ENCODE results near the gene ADCY5.

ADCY5 gene

DNA sequence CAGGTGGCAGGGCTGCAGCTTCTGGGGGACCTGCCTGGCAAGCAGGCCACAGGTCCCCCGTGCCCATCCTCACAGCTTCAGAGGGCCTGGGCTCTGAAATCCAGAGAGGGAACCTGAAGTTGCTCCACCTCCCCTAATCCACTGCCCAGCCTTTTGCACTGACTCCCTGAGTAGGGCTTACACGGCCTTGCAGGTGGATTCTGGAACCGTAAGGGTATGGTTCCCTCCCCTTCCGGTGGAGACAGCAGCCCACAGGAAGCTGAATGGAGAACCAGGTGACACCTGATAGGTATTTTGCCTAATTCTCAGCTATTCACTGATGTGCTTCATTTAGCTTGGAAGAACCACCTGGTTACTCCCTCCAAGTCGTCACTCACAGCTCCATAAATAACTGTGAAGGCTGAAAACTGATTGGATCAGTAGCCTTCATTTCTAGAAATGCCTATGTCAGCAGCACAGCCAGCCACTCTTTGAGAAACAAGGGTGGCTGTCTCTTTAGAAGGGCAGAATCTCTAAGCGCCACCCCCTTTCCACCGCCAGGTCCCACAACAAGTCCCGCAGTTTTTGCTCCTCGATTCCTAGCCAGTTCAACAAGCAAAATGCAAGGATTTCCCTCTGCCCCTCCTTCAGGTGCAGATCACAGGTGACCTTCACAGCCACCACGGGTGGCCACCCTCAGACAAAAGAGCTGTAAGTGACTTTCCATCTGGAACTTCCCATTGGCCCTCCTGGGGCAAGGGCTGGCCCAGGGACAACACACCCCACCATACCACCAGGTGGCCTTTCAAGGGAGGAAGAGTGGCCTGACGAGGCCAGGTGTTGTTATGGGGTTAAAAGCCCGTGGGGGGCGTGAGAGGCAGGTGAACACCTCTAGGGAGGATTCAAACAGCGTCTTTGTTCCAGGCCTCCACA, 134.3 kb downstream of the ADCY5 start:
- Histone ChIP-seq H3K27ac (ENCODE audit: low read depth, low read length) (no peak overlapping the region), H3K4me1 (ENCODE audit: control insufficient read depth in 5 of 5, insufficient read depth in 5 of 5, low read length in 5 of 5) (no peaks in the 10 kb centered on the region), H3K4me3 (ENCODE audit: low read depth in 1 of 5, low read length in 5 of 5) (no peak overlapping the region), H3K9ac (ENCODE audit: low read length in 5 of 5) (no peak overlapping the region), H3K27me3 (ENCODE audit: control insufficient read depth in 5 of 5, insufficient read depth in 4 of 5, low read length in 5 of 5) (peaks cover 0 to 3% (median 0%) of the 10 kb centered on the region in 5 donors), H3K9me3 (ENCODE audit: control insufficient read depth in 5 of 5, low read length in 5 of 5) (no peaks in the 10 kb centered on the region), H3K36me3 (ENCODE audit: control insufficient read depth in 5 of 5, insufficient read depth in 5 of 5, low read length in 5 of 5) (peaks cover 10 to 72% (median 51%) of the 10 kb centered on the region in 5 donors)

DNA sequence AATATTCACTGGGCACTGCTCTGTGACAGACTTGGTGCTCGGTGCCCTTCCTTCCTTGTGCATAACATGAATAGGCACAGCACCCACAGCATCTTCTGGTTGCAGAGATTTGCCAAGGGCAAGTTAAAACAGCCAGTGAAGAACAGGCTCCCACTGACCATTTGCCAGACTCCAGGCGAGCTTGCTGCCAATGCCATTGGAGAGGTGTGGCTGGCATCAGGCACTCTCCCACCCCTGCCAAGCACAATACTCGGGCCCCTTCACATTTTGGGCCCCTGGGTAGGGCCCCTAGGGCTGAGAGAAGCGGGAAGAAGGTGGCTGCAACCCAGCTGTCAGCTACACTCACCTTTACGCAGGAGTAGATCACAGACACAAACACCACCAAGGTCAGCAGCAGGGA, 135.0 kb downstream of the ADCY5 start:
- Histone ChIP-seq H3K27ac (ENCODE audit: low read depth, low read length) (no peak overlapping the region), H3K9ac (ENCODE audit: low read length in 5 of 5) (no peak overlapping the region), H3K4me3 (ENCODE audit: low read depth in 1 of 5, low read length in 5 of 5) (no peak overlapping the region), H3K27me3 (ENCODE audit: control insufficient read depth in 5 of 5, insufficient read depth in 4 of 5, low read length in 5 of 5) (peaks cover 0 to 3% (median 0%) of the 10 kb centered on the region in 5 donors), H3K9me3 (ENCODE audit: control insufficient read depth in 5 of 5, low read length in 5 of 5) (no peaks in the 10 kb centered on the region), H3K36me3 (ENCODE audit: control insufficient read depth in 5 of 5, insufficient read depth in 5 of 5, low read length in 5 of 5) (peaks cover 13 to 73% (median 46%) of the 10 kb centered on the region in 5 donors), H3K4me1 (ENCODE audit: control insufficient read depth in 5 of 5, insufficient read depth in 5 of 5, low read length in 5 of 5) (no peaks in the 10 kb centered on the region)

DNA sequence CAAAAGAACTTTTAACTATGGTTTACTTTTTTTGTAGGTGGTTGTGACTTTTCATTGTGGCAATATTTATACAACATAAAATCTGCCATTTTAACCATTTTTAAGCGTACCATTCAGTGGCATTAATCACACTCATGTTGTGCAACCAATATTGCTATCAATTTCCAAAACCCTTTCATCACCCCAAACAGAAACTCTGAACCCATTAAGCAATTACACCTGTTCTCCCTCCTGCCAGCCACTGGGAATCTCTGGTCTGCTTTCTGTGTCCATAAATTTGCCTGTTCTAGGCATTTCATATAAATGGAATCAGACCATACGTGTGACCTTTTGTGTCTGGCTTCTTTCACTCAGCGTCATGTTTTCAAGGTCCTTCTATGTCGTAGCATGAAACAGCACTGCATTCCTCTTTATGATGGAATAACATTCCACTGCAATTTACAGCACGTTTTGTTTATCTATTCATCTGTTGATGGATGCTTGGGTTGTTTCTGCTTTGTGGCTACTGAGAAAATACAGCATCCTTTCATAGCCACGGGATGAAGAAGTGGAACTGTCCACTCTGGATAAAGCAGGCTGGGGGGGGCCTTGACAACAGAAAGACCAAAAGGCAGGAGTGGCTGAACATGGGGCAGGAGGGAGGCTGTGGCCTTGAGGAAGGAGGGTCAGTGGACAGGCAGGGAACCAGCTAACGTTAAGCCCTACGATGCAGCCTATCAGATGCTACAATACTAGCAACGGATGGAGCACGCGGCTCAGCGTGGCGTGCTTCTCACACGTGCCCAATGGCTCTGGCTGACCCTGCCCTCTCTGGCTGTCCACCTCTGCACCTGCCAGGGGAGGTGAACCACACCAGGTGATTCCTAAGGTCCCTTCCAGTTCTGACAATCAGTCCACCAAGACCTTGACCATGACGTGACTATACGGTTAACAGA, 136.3 kb downstream of the ADCY5 start:
- Histone ChIP-seq H3K36me3 (ENCODE audit: control insufficient read depth in 5 of 5, insufficient read depth in 5 of 5, low read length in 5 of 5) (peaks cover 10 to 60% (median 33%) of the 10 kb centered on the region in 5 donors), H3K27me3 (ENCODE audit: control insufficient read depth in 5 of 5, insufficient read depth in 4 of 5, low read length in 5 of 5) (peaks cover 0 to 3% (median 0%) of the 10 kb centered on the region in 5 donors), H3K9ac (ENCODE audit: low read length in 5 of 5) (no peak overlapping the region), H3K9me3 (ENCODE audit: control insufficient read depth in 5 of 5, low read length in 5 of 5) (no peaks in the 10 kb centered on the region), H3K4me3 (ENCODE audit: low read depth in 1 of 5, low read length in 5 of 5) (no peak overlapping the region), H3K27ac (ENCODE audit: low read depth, low read length) (no peak overlapping the region), H3K4me1 (ENCODE audit: control insufficient read depth in 5 of 5, insufficient read depth in 5 of 5, low read length in 5 of 5) (no peaks in the 10 kb centered on the region)

DNA sequence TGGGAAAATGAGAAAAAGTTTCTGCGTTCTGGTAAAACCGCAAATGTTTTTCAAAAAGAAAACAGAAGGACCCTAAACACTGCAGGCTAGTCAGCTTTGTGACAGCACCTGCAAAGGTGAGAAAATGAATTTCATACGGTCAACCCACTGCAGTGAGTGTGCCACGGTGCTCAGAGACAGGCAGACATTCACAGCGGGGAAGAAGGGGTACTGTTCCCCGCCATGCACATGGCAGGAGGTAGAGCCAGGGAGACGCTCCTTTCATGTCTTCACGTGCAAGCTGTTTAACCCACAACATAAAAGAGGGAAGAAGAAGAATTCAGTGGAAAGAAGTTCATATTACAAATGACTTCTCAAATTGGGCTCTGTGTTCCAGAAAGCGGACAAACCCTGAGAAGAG, 137.7 kb downstream of the ADCY5 start:
- Histone ChIP-seq H3K27me3 (ENCODE audit: control insufficient read depth in 5 of 5, insufficient read depth in 4 of 5, low read length in 5 of 5) (peaks cover 0 to 3% (median 0%) of the 10 kb centered on the region in 5 donors), H3K9ac (ENCODE audit: low read length in 5 of 5) (no peak overlapping the region), H3K36me3 (ENCODE audit: control insufficient read depth in 5 of 5, insufficient read depth in 5 of 5, low read length in 5 of 5) (peaks cover 10 to 57% (median 33%) of the 10 kb centered on the region in 5 donors), H3K27ac (ENCODE audit: low read depth, low read length) (no peak overlapping the region), H3K9me3 (ENCODE audit: control insufficient read depth in 5 of 5, low read length in 5 of 5) (no peaks in the 10 kb centered on the region), H3K4me1 (ENCODE audit: control insufficient read depth in 5 of 5, insufficient read depth in 5 of 5, low read length in 5 of 5) (no peaks in the 10 kb centered on the region), H3K4me3 (ENCODE audit: low read depth in 1 of 5, low read length in 5 of 5) (no peak overlapping the region)

DNA sequence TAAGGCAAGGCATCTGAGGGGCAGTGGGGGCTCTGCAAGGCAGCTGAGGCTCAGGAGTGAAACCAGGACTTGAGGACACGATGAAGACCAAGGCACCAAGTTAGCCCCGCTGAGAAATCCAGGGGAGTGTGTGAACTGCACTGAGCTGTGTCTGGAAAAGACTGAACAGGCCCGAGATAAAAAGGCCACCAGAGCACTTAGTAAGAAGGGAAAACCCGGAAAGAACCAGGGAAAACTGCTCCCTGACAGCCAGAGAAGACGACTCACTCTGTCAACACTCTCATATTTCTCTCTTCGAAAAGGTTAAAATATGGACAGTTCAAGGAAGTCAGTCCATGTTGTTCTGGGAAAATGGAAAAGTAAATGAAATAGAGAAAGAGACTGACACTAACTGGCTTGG, 138.1 kb downstream of the ADCY5 start:
- Histone ChIP-seq H3K9ac (ENCODE audit: low read length in 5 of 5) (no peak overlapping the region), H3K9me3 (ENCODE audit: control insufficient read depth in 5 of 5, low read length in 5 of 5) (no peaks in the 10 kb centered on the region), H3K27me3 (ENCODE audit: control insufficient read depth in 5 of 5, insufficient read depth in 4 of 5, low read length in 5 of 5) (peaks cover 0 to 3% (median 0%) of the 10 kb centered on the region in 5 donors), H3K36me3 (ENCODE audit: control insufficient read depth in 5 of 5, insufficient read depth in 5 of 5, low read length in 5 of 5) (peaks cover 10 to 55% (median 32%) of the 10 kb centered on the region in 5 donors), H3K4me3 (ENCODE audit: low read depth in 1 of 5, low read length in 5 of 5) (no peak overlapping the region), H3K4me1 (ENCODE audit: control insufficient read depth in 5 of 5, insufficient read depth in 5 of 5, low read length in 5 of 5) (peaks cover 0 to 1% (median under 1%) of the 10 kb centered on the region in 5 donors), H3K27ac (ENCODE audit: low read depth, low read length) (no peak overlapping the region)

DNA sequence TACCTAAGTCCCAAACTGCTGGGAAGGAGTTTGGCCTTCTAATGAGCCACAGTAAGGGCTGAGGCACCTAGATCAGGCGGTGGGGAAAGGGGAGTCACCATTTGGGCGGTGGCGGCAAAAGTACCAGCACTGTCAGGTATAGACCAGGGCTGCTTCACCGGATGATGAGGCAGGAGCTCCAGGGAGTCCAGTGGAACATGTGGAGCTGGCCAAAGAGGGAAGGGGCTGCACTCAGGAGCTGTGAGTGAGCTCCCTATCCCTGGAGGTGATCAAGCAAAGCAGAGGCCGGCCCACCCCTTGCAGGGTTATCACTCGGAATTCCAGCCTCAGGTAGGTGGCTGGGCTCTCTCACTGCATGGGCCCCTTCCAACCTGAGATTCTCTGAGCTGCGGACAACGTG, 138.7 kb downstream of the ADCY5 start:
- H3K9ac ChIP-seq (ENCODE audit: low read length in 5 of 5), result no peak overlapping the region
- no peak overlapping the region for H3K4me3 ChIP-seq (ENCODE audit: low read depth in 1 of 5, low read length in 5 of 5)
- H3K4me1 ChIP-seq (ENCODE audit: control insufficient read depth in 5 of 5, insufficient read depth in 5 of 5, low read length in 5 of 5), result peaks cover 0 to 7% (median 6%) of the 10 kb centered on the region in 5 donors
- H3K27ac ChIP-seq (ENCODE audit: low read depth, low read length), result no peak overlapping the region
- peaks cover 0 to 2% (median 0%) of the 10 kb centered on the region in 5 donors for H3K9me3 ChIP-seq (ENCODE audit: control insufficient read depth in 5 of 5, low read length in 5 of 5)
- peaks cover 10 to 49% (median 27%) of the 10 kb centered on the region in 5 donors for H3K36me3 ChIP-seq (ENCODE audit: control insufficient read depth in 5 of 5, insufficient read depth in 5 of 5, low read length in 5 of 5)
- H3K27me3 ChIP-seq (ENCODE audit: control insufficient read depth in 5 of 5, insufficient read depth in 4 of 5, low read length in 5 of 5), result peaks cover 0 to 3% (median 0%) of the 10 kb centered on the region in 5 donors

DNA sequence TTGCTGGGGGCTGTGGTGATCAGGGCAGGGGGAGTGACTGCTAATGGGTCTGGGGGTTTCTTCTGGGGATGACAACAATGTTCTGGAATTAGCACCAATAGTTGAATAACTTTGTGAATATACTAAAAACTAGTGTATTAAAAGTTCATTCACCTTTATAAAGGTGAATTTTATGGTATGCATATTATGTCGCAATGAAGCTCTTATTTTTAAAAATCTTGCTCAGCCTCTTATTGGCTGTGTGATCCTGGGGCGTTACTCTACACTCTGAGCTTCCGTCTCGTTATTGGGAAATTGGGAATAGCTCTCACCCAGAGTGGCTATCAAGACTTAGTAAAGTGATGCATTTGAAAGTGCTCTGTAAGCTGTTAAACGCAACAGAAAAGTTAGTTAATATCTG, 141.8 kb downstream of the ADCY5 start:
- H3K4me1 ChIP-seq (ENCODE audit: control insufficient read depth in 5 of 5, insufficient read depth in 5 of 5, low read length in 5 of 5), result peaks cover 0 to 13% (median 10%) of the 10 kb centered on the region in 5 donors
- no peak overlapping the region for H3K9ac ChIP-seq (ENCODE audit: low read length in 5 of 5)
- no peaks in the 10 kb centered on the region for H3K27me3 ChIP-seq (ENCODE audit: control insufficient read depth in 5 of 5, insufficient read depth in 4 of 5, low read length in 5 of 5)
- H3K9me3 ChIP-seq (ENCODE audit: control insufficient read depth in 5 of 5, low read length in 5 of 5), result peaks cover 0 to 3% (median 0%) of the 10 kb centered on the region in 5 donors
- no peak overlapping the region for H3K27ac ChIP-seq (ENCODE audit: low read depth, low read length)
- no peak overlapping the region for H3K4me3 ChIP-seq (ENCODE audit: low read depth in 1 of 5, low read length in 5 of 5)
- H3K36me3 ChIP-seq (ENCODE audit: control insufficient read depth in 5 of 5, insufficient read depth in 5 of 5, low read length in 5 of 5), result peaks cover 7 to 44% (median 24%) of the 10 kb centered on the region in 5 donors

DNA sequence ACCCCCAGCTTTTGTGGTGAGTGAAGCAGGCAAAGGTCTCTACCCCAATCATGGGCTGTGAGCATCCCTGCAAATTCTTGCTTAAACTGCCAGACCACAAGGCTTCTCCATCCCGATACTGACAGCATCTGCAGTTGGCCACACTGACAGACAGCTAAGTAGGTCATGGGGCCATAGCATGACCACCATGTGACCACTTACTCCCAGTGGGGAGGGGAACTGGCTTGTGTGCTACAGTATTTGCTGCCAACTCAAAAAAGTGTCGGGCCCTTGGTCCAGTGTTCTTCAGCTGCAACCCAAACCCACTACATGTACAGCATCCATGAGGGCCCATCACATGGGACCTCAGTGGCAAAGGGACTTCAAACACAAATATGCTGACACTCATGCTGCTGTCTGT, 143.7 kb downstream of the ADCY5 start:
- Histone ChIP-seq H3K9ac (ENCODE audit: low read length in 5 of 5) (no peak overlapping the region), H3K36me3 (ENCODE audit: control insufficient read depth in 5 of 5, insufficient read depth in 5 of 5, low read length in 5 of 5) (peaks cover 3 to 44% (median 25%) of the 10 kb centered on the region in 5 donors), H3K9me3 (ENCODE audit: control insufficient read depth in 5 of 5, low read length in 5 of 5) (peaks cover 0 to 3% (median 0%) of the 10 kb centered on the region in 5 donors), H3K4me1 (ENCODE audit: control insufficient read depth in 5 of 5, insufficient read depth in 5 of 5, low read length in 5 of 5) (peaks cover 0 to 13% (median 10%) of the 10 kb centered on the region in 5 donors), H3K27me3 (ENCODE audit: control insufficient read depth in 5 of 5, insufficient read depth in 4 of 5, low read length in 5 of 5) (no peaks in the 10 kb centered on the region), H3K27ac (ENCODE audit: low read depth, low read length) (no peak overlapping the region), H3K4me3 (ENCODE audit: low read depth in 1 of 5, low read length in 5 of 5) (no peak overlapping the region)

DNA sequence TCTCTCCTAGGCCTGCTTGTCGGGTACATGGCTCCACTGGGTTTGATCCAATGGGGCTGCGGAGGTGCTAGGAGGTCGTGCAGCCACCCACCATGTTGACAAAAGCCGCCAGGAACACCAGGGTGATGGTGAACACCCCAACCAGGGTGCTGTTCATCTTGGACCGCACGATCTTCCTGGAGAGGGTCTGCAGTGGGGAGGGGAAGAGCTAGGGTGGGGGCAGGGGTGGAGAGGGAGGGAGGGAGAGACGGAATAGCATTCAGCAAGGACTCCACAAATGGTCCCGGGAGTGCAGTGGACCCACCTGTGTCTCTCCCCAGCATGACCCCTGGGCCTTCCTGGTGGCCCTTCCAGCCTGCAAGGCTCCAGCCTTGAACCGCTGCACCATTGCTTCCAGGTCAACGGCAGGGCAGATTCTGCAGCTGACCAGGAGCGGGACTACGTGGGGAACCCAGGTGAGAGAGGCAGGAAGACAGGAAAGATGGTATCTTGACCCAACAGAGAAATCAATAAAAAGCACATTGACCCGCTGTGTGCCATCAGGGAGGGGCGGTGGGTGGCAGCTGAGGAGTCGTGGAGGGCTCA, 144.8 kb downstream of the ADCY5 start:
- Histone ChIP-seq H3K4me3 (ENCODE audit: low read depth in 1 of 5, low read length in 5 of 5) (no peak overlapping the region), H3K27ac (ENCODE audit: low read depth, low read length) (no peak overlapping the region), H3K9ac (ENCODE audit: low read length in 5 of 5) (no peak overlapping the region), H3K36me3 (ENCODE audit: control insufficient read depth in 5 of 5, insufficient read depth in 5 of 5, low read length in 5 of 5) (peaks cover under 1 to 41% (median 30%) of the 10 kb centered on the region in 5 donors), H3K4me1 (ENCODE audit: control insufficient read depth in 5 of 5, insufficient read depth in 5 of 5, low read length in 5 of 5) (peaks cover 0 to 16% (median 14%) of the 10 kb centered on the region in 5 donors), H3K9me3 (ENCODE audit: control insufficient read depth in 5 of 5, low read length in 5 of 5) (peaks cover 0 to 3% (median 0%) of the 10 kb centered on the region in 5 donors), H3K27me3 (ENCODE audit: control insufficient read depth in 5 of 5, insufficient read depth in 4 of 5, low read length in 5 of 5) (no peaks in the 10 kb centered on the region)

Data from subcutaneous abdominal adipose tissue (tissue), 5 donors.